GM12872 (cell line): ENCODE measurements around the gene CDKN2B-AS1.

ENCODE experiments used
- TF ChIP-seq, protein P1 (sequence below): IDR thresholded peaks from 3 replicates; pipeline ENCODE4 v1.5.1; 2011; ENCODE audit warnings: low read depth, mild to moderate bottlenecking, low read length, moderate library complexity; ENCODE audit not compliant: insufficient read depth

CDKN2B-AS1 gene

DNA sequence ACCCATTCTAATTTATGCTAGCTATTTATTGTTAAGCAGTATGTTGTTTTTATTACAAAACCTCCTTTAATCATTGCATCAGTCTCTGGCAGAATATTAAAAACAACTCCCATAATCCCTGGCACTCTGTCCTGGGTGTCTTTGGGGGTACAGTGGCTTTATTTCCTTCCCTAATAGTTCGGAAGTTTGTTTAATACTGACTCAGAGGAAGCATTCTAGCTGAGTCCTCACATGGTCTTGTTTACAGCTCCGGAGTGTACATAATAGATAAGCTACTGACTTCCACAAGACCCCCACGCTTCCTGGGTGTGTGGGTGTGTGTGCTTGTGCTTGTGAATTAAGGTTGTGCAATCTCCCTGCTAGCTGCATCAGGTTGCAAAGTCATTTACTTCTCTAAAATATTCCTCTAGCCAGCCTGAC, 164.3 kb downstream of the CDKN2B-AS1 start:
- TF ChIP-seq, protein P1, sequence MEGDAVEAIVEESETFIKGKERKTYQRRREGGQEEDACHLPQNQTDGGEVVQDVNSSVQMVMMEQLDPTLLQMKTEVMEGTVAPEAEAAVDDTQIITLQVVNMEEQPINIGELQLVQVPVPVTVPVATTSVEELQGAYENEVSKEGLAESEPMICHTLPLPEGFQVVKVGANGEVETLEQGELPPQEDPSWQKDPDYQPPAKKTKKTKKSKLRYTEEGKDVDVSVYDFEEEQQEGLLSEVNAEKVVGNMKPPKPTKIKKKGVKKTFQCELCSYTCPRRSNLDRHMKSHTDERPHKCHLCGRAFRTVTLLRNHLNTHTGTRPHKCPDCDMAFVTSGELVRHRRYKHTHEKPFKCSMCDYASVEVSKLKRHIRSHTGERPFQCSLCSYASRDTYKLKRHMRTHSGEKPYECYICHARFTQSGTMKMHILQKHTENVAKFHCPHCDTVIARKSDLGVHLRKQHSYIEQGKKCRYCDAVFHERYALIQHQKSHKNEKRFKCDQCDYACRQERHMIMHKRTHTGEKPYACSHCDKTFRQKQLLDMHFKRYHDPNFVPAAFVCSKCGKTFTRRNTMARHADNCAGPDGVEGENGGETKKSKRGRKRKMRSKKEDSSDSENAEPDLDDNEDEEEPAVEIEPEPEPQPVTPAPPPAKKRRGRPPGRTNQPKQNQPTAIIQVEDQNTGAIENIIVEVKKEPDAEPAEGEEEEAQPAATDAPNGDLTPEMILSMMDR = no peak

- TF ChIP-seq, protein P1 = no peak
Observed at GRCh38 chr9:22159586-22159985, 165.0 kb downstream of the CDKN2B-AS1 start.

DNA sequence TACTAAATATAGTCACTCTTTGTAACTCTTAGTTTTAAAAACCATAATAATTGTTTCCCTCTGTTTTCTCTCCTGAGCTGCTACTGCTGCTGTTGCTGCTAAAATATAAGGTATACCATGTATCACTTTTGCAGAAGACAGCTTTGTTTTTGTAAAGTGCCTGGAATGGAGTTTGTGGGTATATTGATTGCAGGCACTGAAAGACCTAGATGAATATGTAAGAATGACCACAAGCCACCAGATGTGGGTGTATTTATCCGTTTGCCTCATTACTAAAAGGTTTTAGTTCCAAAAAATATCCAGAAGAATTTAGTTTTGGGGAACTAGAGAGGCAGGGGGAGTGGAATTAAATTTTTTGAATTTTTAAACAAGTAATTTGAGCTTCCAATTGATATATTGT, 165.6 kb downstream of the CDKN2B-AS1 start:
- TF ChIP-seq, protein P1 = no peak

DNA sequence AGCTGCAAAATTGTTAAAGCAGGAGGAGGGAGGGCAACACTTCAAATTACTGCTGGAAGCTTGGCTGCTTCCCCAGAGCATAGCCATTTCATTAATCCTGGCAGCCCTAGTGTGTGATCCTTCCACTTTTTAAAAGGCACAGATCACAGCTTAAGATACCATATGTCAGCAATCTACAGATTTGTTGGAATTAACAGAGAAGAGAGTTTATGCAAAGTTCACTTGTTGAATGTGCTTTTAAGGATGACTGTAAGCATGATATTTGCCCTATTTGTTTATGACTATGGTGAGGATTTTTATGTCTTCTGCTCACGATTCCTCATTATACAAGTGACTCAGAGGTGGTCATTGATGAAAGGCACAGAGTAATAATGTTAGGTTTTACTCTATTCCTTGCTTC, 170.6 kb downstream of the CDKN2B-AS1 start:
- TF ChIP-seq, protein P1 = no peak

GRCh38 chr9:22169243-22169642, 174.7 kb downstream of the CDKN2B-AS1 start:
- TF ChIP-seq, protein P1 = no peak

- TF ChIP-seq, protein P1 = no peak
Observed at GRCh38 chr9:22169727-22170503, 175.3 kb downstream of the CDKN2B-AS1 start.
